Colonic mucosa (tissue), 4 donors: ENCODE data around the gene PLEKHA6. TPM values are rescaled to one million over a fixed set of nuclear protein-coding genes. Genes with fewer than 3 reads are reported as not detected.

Source experiments
- DNase-seq: peaks from one replicate; pipeline ENCODE4 v3.0.0-alpha.2; 2020
- H3K27ac ChIP-seq: fragments of 200-600 bp; one replicate; pipeline ENCODE4 v1.8.0; 2021
- H3K27me3 ChIP-seq: fragments of 200-600 bp; one replicate; pipeline ENCODE4 v1.8.0; 2021
- H3K36me3 ChIP-seq: fragments of 200-600 bp; one replicate; pipeline ENCODE4 v1.8.0; 2021
- H3K4me1 ChIP-seq: fragments of 200-600 bp; one replicate; pipeline ENCODE4 v1.8.0; 2021; ENCODE audit warnings: mild to moderate bottlenecking
- H3K4me3 ChIP-seq: fragments of 200-600 bp; one replicate; pipeline ENCODE4 v1.8.0; 2021
- H3K9ac ChIP-seq, 2 donors: one replicate each; pipeline ENCODE4 v1.7.0; 2013; ENCODE audit warnings: control low read depth in 2 of 2, low read depth in 2 of 2, low read length in 2 of 2
- H3K9me3 ChIP-seq: fragments of 200-600 bp; one replicate; pipeline ENCODE4 v1.8.0; 2021
- CTCF ChIP-seq: fragments of 200-600 bp; IDR thresholded peaks from one replicate; pipeline ENCODE4 v1.8.0; 2022; ENCODE audit warnings: antibody characterized with exemption, mild to moderate bottlenecking
- intact Hi-C: fragments of 100-400 bp; cut with DNase I; formaldehyde crosslinking; loops from one replicate; pipeline ENCODE4 v1.14.1; 2022
- total RNA-seq, 2 donors: library from RNA; stranded (reverse); fragmentation: NEBNext Ultra II Directional in 1 of 2; extraction: Animal tissue kit (Norgen Biotek cat#: 25700) in 1 of 2; gene quantifications; one replicate each; pipeline ENCODE4 v1.2.1, GENCODE V29; 2021
- donor health status: healthy.
- donor health status: DM: no; HTN: no; CAD: no.
- donor health status: DM: no; HTN: no; CAD: no.

PLEKHA6 gene
- total RNA-seq, 2 donors from 2014 or later, result 84.5 to 165 TPM

GRCh38 chr1:204221271-204221670, 138.5 kb downstream of the PLEKHA6 start:
- Histone ChIP-seq H3K9ac (no peak overlapping the region), H3K9me3 (no peaks in the 10 kb centered on the region), H3K36me3 (peaks cover 9% of the 10 kb centered on the region), H3K27me3 (no peaks in the 10 kb centered on the region), H3K27ac (no peak overlapping the region), H3K4me1 (no peaks in the 10 kb centered on the region), H3K4me3 (no peak overlapping the region)
- DNase-seq, result no peak
- intact Hi-C loops, result no loop called here
- no peak for TF ChIP-seq CTCF

- no peak overlapping the region for H3K27ac ChIP-seq
- no peaks in the 10 kb centered on the region for H3K9me3 ChIP-seq
- H3K4me1 ChIP-seq, result no peaks in the 10 kb centered on the region
- no peak for TF ChIP-seq CTCF
- DNase-seq, result no peak
- H3K27me3 ChIP-seq, result no peaks in the 10 kb centered on the region
- peaks cover 9% of the 10 kb centered on the region for H3K36me3 ChIP-seq
- H3K9ac ChIP-seq, result no peak overlapping the region
- no peak overlapping the region for H3K4me3 ChIP-seq
- intact Hi-C loops, result no loop called here
Observed at GRCh38 chr1:204219971-204220616, 139.6 kb downstream of the PLEKHA6 start.

- Histone ChIP-seq H3K36me3 (peaks cover 9% of the 10 kb centered on the region), H3K4me1 (no peaks in the 10 kb centered on the region), H3K9ac (no peak overlapping the region), H3K9me3 (no peaks in the 10 kb centered on the region), H3K4me3 (no peak overlapping the region), H3K27me3 (no peaks in the 10 kb centered on the region), H3K27ac (no peak overlapping the region)
- no peak for DNase-seq
- no peak for TF ChIP-seq CTCF
- intact Hi-C loops, result no loop called here
Observed at GRCh38 chr1:204218552-204218951, 141.2 kb downstream of the PLEKHA6 start.

GRCh38 chr1:204217648-204218000, 142.1 kb downstream of the PLEKHA6 start:
- intact Hi-C loops, result no loop called here

GRCh38 chr1:204216880-204217647, 142.7 kb downstream of the PLEKHA6 start:
- Histone ChIP-seq H3K27me3 (no peaks in the 10 kb centered on the region), H3K4me1 (no peaks in the 10 kb centered on the region), H3K9ac (no peak overlapping the region), H3K4me3 (no peak overlapping the region), H3K27ac (no peak overlapping the region), H3K36me3 (no peaks in the 10 kb centered on the region), H3K9me3 (no peaks in the 10 kb centered on the region)
- no peak for TF ChIP-seq CTCF
- DNase-seq, result no peak
- intact Hi-C loops, result no loop called here

More at GRCh38 chr1:204217648-204218000, 142.1 kb downstream of the PLEKHA6 start:
- H3K9me3 ChIP-seq, result no peaks in the 10 kb centered on the region
- no peak overlapping the region for H3K27ac ChIP-seq
- H3K4me3 ChIP-seq, result no peak overlapping the region
- no peaks in the 10 kb centered on the region for H3K4me1 ChIP-seq
- no peak for TF ChIP-seq CTCF
- DNase-seq, result no peak
- H3K36me3 ChIP-seq, result peaks cover 4% of the 10 kb centered on the region
- no peak overlapping the region for H3K9ac ChIP-seq
- H3K27me3 ChIP-seq, result no peaks in the 10 kb centered on the region
